HEK293 (cell line): ENCODE data around the gene E2F1.

ENCODE experiments used
- CTCF ChIA-PET: fragments of 350-600 bp; formaldehyde crosslinking; extraction: SDS; loops from one replicate; lab custom pipeline; 2021; ENCODE audit warnings: antibody characterized with exemption; lab: Yijun Ruan, JAX
- POLR2A ChIA-PET: fragments of 300-600 bp; formaldehyde crosslinking; extraction: SDS; loops from one replicate; lab custom pipeline; 2020; ENCODE audit warnings: antibody characterized with exemption, inconsistent platforms; lab: Yijun Ruan, JAX
- H3K27ac ChIP-seq: fragments of 200-500 bp; sonication (Bioruptor generic); 2 replicates; pipeline ENCODE4 v1.5.1; 2014; ENCODE audit warnings: low read depth, low read length, control low read depth, inconsistent platforms; ENCODE audit errors: extremely low read depth
- H3K36me3 ChIP-seq, 2 experiments: fragments of 200-500 bp in 1 of 2; sonication (Bioruptor generic) in 1 of 2; 1 replicate in 1 of 2; 2 replicates in 1 of 2; pipeline ENCODE4 v1.5.1; 2014 to 2017; ENCODE audit warnings: inconsistent platforms in 2 of 2, low read length in 2 of 2; ENCODE audit not compliant: control insufficient read depth in 2 of 2, insufficient read depth in 1 of 2
- H3K4me1 ChIP-seq: fragments of 200-500 bp; sonication (Bioruptor generic); 2 replicates; pipeline ENCODE4 v1.5.1; 2014; ENCODE audit warnings: mild to moderate bottlenecking, low read length, inconsistent platforms; ENCODE audit not compliant: control insufficient read depth, insufficient read depth
- H3K4me3 ChIP-seq: 2 replicates; pipeline ENCODE4 v1.5.1; 2011; ENCODE audit warnings: low read depth, mild to moderate bottlenecking, control low read depth, low read length, moderate library complexity
- H3K9me3 ChIP-seq: fragments of 200-500 bp; sonication (Bioruptor generic); 2 replicates; pipeline ENCODE4 v1.5.1; 2014; ENCODE audit warnings: low read depth, low read length, inconsistent platforms; ENCODE audit not compliant: control insufficient read depth, insufficient read depth
- GLI2 ChIP-seq: fragments of 450-650 bp; formaldehyde crosslinking; IDR thresholded peaks from 2 replicates; pipeline ENCODE4; 2017; ENCODE audit warnings: missing biosample characterization, missing genetic modification characterization, low read depth, borderline replicate concordance
- PBX3 ChIP-seq: sonication (generic); formaldehyde crosslinking; IDR thresholded peaks from 2 replicates; pipeline ENCODE4 v1.8.1; 2022; ENCODE audit warnings: mild to moderate bottlenecking, moderate library complexity, missing genetic modification reagents
- RBAK ChIP-seq: fragments of 450-650 bp; formaldehyde crosslinking; IDR thresholded peaks from 2 replicates; pipeline ENCODE4 v1.5.1; 2016; ENCODE audit warnings: missing biosample characterization, missing genetic modification characterization
- REPIN1 ChIP-seq: fragments of 450-650 bp; formaldehyde crosslinking; IDR thresholded peaks from 2 replicates; pipeline ENCODE4 v1.5.1; 2017; ENCODE audit warnings: missing biosample characterization, missing genetic modification characterization, low read depth
- YY1 ChIP-seq: fragments of 450-650 bp; formaldehyde crosslinking; IDR thresholded peaks from 2 replicates; pipeline ENCODE4 v1.5.1; 2018; ENCODE audit warnings: missing biosample characterization, missing genetic modification characterization
- ZBTB17 ChIP-seq: fragments of 450-650 bp; formaldehyde crosslinking; IDR thresholded peaks from 2 replicates; pipeline ENCODE4 v1.5.1; 2016; ENCODE audit warnings: missing biosample characterization, missing genetic modification characterization
- ZFP69B ChIP-seq: fragments of 450-650 bp; formaldehyde crosslinking; IDR thresholded peaks from 2 replicates; pipeline ENCODE4 v1.5.1; 2016; ENCODE audit warnings: missing biosample characterization, missing genetic modification characterization
- ZNF121 ChIP-seq: fragments of 450-650 bp; formaldehyde crosslinking; IDR thresholded peaks from 2 replicates; pipeline ENCODE4 v1.5.1; 2016; ENCODE audit warnings: missing biosample characterization, missing genetic modification characterization
- ZNF2 ChIP-seq: fragments of 450-650 bp; formaldehyde crosslinking; IDR thresholded peaks from 2 replicates; pipeline ENCODE4 v1.5.1; 2016; ENCODE audit warnings: missing biosample characterization, missing genetic modification characterization
- ZNF391 ChIP-seq: fragments of 450-650 bp; formaldehyde crosslinking; IDR thresholded peaks from 2 replicates; pipeline ENCODE4 v1.5.1; 2016; ENCODE audit warnings: low read depth, missing biosample characterization, missing genetic modification characterization, borderline replicate concordance
- ZNF404 ChIP-seq: fragments of 450-650 bp; formaldehyde crosslinking; IDR thresholded peaks from 2 replicates; pipeline ENCODE4 v1.5.1; 2017; ENCODE audit warnings: missing biosample characterization, missing genetic modification characterization
- ZNF488 ChIP-seq: fragments of 450-650 bp; formaldehyde crosslinking; IDR thresholded peaks from 2 replicates; pipeline ENCODE4 v1.5.1; 2016; ENCODE audit warnings: missing biosample characterization, missing genetic modification characterization
- ZNF501 ChIP-seq: fragments of 450-650 bp; formaldehyde crosslinking; IDR thresholded peaks from 2 replicates; pipeline ENCODE4 v1.5.1; 2016; ENCODE audit warnings: missing biosample characterization, missing genetic modification characterization
- ZNF580 ChIP-seq: fragments of 450-650 bp; formaldehyde crosslinking; IDR thresholded peaks from 2 replicates; pipeline ENCODE4 v1.5.1; 2016; ENCODE audit warnings: missing biosample characterization, missing genetic modification characterization
- ZNF664 ChIP-seq: fragments of 450-650 bp; formaldehyde crosslinking; IDR thresholded peaks from 2 replicates; pipeline ENCODE4 v1.5.1; 2016; ENCODE audit warnings: missing biosample characterization, missing genetic modification characterization
- TF ChIP-seq, protein P1 (sequence below): fragments of 450-650 bp; formaldehyde crosslinking; IDR thresholded peaks from 2 replicates; pipeline ENCODE4 v1.5.1; 2016; ENCODE audit warnings: missing biosample characterization, missing genetic modification characterization, borderline replicate concordance
- TF ChIP-seq, protein P2 (sequence below): fragments of 450-650 bp; formaldehyde crosslinking; IDR thresholded peaks from 2 replicates; pipeline ENCODE4 v1.5.1; 2017; ENCODE audit warnings: missing biosample characterization, missing genetic modification characterization
- TF ChIP-seq, protein P3 (sequence below): fragments of 450-650 bp; formaldehyde crosslinking; IDR thresholded peaks from 2 replicates; pipeline ENCODE4 v1.5.1; 2016; ENCODE audit warnings: missing biosample characterization, missing genetic modification characterization
- TF ChIP-seq, protein P4 (sequence below): fragments of 450-650 bp; formaldehyde crosslinking; IDR thresholded peaks from 2 replicates; pipeline ENCODE4 v1.5.1; 2016; ENCODE audit warnings: missing biosample characterization, missing genetic modification characterization
- TF ChIP-seq, protein P5 (sequence below): fragments of 450-650 bp; formaldehyde crosslinking; IDR thresholded peaks from 2 replicates; pipeline ENCODE4 v1.5.1; 2016; ENCODE audit warnings: missing biosample characterization, missing genetic modification characterization, low read depth

Gene E2F1

GRCh38 chr20:33686100-33686983, at the start of gene E2F1:
TSS of gene E2F1 (minus strand) at chr20:33686385. CDS start at chr20:33686264, 121 bp downstream.
- Histone ChIP-seq H3K4me1 (peaks cover 8% of the 10 kb centered on the region), H3K36me3 (peaks cover 0 to 29% of the 10 kb centered on the region in 2 experiments; a peak in 1 of 3 replicates), H3K4me3 (peak within 1 kb of the TSS; percentile 62), H3K27ac (peak within 1 kb of the TSS; percentile 95), H3K9me3 (no peaks in the 10 kb centered on the region)
- ChIA-PET CTCF (interaction anchor here (0.6 to 1.3 kb wide), 3 partner anchors 20 to 1469 kb away, joined by 3 to 5 read pairs (median 4); partner anchors contain the start of genes ACTL10 and ZNF341), POLR2A (interaction anchor here (0.7 to 3.3 kb wide), 4 partner anchors 11 to 44 kb away, joined by 3 to 10 read pairs (median 6); partner anchors contain the start of gene ACTL10)
- TF ChIP-seq, protein P1, sequence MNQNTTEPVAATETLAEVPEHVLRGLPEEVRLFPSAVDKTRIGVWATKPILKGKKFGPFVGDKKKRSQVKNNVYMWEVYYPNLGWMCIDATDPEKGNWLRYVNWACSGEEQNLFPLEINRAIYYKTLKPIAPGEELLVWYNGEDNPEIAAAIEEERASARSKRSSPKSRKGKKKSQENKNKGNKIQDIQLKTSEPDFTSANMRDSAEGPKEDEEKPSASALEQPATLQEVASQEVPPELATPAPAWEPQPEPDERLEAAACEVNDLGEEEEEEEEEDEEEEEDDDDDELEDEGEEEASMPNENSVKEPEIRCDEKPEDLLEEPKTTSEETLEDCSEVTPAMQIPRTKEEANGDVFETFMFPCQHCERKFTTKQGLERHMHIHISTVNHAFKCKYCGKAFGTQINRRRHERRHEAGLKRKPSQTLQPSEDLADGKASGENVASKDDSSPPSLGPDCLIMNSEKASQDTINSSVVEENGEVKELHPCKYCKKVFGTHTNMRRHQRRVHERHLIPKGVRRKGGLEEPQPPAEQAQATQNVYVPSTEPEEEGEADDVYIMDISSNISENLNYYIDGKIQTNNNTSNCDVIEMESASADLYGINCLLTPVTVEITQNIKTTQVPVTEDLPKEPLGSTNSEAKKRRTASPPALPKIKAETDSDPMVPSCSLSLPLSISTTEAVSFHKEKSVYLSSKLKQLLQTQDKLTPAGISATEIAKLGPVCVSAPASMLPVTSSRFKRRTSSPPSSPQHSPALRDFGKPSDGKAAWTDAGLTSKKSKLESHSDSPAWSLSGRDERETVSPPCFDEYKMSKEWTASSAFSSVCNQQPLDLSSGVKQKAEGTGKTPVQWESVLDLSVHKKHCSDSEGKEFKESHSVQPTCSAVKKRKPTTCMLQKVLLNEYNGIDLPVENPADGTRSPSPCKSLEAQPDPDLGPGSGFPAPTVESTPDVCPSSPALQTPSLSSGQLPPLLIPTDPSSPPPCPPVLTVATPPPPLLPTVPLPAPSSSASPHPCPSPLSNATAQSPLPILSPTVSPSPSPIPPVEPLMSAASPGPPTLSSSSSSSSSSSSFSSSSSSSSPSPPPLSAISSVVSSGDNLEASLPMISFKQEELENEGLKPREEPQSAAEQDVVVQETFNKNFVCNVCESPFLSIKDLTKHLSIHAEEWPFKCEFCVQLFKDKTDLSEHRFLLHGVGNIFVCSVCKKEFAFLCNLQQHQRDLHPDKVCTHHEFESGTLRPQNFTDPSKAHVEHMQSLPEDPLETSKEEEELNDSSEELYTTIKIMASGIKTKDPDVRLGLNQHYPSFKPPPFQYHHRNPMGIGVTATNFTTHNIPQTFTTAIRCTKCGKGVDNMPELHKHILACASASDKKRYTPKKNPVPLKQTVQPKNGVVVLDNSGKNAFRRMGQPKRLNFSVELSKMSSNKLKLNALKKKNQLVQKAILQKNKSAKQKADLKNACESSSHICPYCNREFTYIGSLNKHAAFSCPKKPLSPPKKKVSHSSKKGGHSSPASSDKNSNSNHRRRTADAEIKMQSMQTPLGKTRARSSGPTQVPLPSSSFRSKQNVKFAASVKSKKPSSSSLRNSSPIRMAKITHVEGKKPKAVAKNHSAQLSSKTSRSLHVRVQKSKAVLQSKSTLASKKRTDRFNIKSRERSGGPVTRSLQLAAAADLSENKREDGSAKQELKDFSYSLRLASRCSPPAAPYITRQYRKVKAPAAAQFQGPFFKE: no peak
- TF ChIP-seq RBAK (tag by site-specific recombination) (no peak), ZNF664 (no peak), ZBTB17 (tag by site-specific recombination) (peak; percentile 59; the same call in 1 of the 2 replicates), ZNF121 (tag by site-specific recombination) (no peak), ZNF2 (tag by site-specific recombination) (no peak), ZFP69B (no peak), ZNF391 (tag by site-specific recombination) (0 out of 2 replicates have a peak, but pooled peaks have one; percentile 13), PBX3 (CRISPR knock-in tag) (peak; percentile 85; the same call in 1 of the 2 replicates), ZNF404 (tag by site-specific recombination) (no peak), ZNF501 (tag by site-specific recombination) (no peak), GLI2 (tag by site-specific recombination) (no peak), YY1 (no peak), ZNF488 (tag by site-specific recombination) (no peak), ZNF580 (tag by site-specific recombination) (no peak), REPIN1 (tag by site-specific recombination) (no peak)
- TF ChIP-seq, protein P2, sequence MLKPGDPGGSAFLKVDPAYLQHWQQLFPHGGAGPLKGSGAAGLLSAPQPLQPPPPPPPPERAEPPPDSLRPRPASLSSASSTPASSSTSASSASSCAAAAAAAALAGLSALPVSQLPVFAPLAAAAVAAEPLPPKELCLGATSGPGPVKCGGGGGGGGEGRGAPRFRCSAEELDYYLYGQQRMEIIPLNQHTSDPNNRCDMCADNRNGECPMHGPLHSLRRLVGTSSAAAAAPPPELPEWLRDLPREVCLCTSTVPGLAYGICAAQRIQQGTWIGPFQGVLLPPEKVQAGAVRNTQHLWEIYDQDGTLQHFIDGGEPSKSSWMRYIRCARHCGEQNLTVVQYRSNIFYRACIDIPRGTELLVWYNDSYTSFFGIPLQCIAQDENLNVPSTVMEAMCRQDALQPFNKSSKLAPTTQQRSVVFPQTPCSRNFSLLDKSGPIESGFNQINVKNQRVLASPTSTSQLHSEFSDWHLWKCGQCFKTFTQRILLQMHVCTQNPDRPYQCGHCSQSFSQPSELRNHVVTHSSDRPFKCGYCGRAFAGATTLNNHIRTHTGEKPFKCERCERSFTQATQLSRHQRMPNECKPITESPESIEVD (tag by site-specific recombination): no peak
- TF ChIP-seq, protein P3, sequence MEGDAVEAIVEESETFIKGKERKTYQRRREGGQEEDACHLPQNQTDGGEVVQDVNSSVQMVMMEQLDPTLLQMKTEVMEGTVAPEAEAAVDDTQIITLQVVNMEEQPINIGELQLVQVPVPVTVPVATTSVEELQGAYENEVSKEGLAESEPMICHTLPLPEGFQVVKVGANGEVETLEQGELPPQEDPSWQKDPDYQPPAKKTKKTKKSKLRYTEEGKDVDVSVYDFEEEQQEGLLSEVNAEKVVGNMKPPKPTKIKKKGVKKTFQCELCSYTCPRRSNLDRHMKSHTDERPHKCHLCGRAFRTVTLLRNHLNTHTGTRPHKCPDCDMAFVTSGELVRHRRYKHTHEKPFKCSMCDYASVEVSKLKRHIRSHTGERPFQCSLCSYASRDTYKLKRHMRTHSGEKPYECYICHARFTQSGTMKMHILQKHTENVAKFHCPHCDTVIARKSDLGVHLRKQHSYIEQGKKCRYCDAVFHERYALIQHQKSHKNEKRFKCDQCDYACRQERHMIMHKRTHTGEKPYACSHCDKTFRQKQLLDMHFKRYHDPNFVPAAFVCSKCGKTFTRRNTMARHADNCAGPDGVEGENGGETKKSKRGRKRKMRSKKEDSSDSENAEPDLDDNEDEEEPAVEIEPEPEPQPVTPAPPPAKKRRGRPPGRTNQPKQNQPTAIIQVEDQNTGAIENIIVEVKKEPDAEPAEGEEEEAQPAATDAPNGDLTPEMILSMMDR (tag by site-specific recombination): peak; percentile 69; the same call in 1 of the 2 replicates
- TF ChIP-seq, protein P4, sequence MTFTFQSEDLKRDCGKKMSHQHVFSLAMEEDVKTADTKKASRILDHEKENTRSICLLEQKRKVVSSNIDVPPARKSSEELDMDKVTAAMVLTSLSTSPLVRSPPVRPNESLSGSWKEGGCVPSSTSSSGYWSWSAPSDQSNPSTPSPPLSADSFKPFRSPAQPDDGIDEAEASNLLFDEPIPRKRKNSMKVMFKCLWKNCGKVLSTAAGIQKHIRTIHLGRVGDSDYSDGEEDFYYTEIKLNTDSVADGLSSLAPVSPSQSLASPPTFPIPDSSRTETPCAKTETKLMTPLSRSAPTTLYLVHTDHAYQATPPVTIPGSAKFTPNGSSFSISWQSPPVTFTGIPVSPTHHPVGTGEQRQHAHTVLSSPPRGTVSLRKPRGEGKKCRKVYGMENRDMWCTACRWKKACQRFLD (tag by site-specific recombination): no peak
- TF ChIP-seq, protein P5, sequence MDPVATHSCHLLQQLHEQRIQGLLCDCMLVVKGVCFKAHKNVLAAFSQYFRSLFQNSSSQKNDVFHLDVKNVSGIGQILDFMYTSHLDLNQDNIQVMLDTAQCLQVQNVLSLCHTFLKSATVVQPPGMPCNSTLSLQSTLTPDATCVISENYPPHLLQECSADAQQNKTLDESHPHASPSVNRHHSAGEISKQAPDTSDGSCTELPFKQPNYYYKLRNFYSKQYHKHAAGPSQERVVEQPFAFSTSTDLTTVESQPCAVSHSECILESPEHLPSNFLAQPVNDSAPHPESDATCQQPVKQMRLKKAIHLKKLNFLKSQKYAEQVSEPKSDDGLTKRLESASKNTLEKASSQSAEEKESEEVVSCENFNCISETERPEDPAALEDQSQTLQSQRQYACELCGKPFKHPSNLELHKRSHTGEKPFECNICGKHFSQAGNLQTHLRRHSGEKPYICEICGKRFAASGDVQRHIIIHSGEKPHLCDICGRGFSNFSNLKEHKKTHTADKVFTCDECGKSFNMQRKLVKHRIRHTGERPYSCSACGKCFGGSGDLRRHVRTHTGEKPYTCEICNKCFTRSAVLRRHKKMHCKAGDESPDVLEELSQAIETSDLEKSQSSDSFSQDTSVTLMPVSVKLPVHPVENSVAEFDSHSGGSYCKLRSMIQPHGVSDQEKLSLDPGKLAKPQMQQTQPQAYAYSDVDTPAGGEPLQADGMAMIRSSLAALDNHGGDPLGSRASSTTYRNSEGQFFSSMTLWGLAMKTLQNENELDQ (tag by site-specific recombination): no peak
